GM19239 (cell line): ENCODE measurements around the gene GDPD3.

Source experiments
- DNase-seq: peaks from one replicate; pipeline ENCODE4 v3.0.0; 2011; ENCODE audit warnings: low spot score; ENCODE audit not compliant: insufficient read length
- FAIRE-seq: peaks from 2 replicates; lab custom pipeline; 2011; peaks lifted over from hg19 to GRCh38; lab: Jason Lieb, UNC

The GDPD3 gene

GRCh38 chr16:30083216-30084055 is 29.9 kb downstream of the GDPD3 start:
- DNase-seq (no peak), FAIRE-seq (no peak)

- no peak for DNase-seq
- no peak for FAIRE-seq
These were observed 30.7 kb downstream of the GDPD3 start for GRCh38 chr16:30082545-30083090.

GRCh38 chr16:30079480-30079879 is 33.9 kb downstream of the GDPD3 start:
- FAIRE-seq (no peak), DNase-seq (no peak)

- FAIRE-seq (no peak), DNase-seq (no peak)
These were observed 34.6 kb downstream of the GDPD3 start for GRCh38 chr16:30078744-30079143.

GRCh38 chr16:30077656-30078055 is 35.7 kb downstream of the GDPD3 start:
- no peak for DNase-seq
- no peak for FAIRE-seq

GRCh38 chr16:30076276-30076791 is 37.0 kb downstream of the GDPD3 start:
- DNase-seq (no peak), FAIRE-seq (no peak)

- FAIRE-seq (peak; percentile 33), DNase-seq (peak; percentile 98)
These were observed 37.6 kb downstream of the GDPD3 start, which contains the start of gene PPP4C for GRCh38 chr16:30075503-30076275. PPP4C (plus strand) TSS chr16:30075994; CDS start chr16:30076378, 384 bp downstream.

- FAIRE-seq: no peak
- no peak for DNase-seq
These were observed 42.8 kb downstream of the GDPD3 start for GRCh38 chr16:30070490-30070889.

GRCh38 chr16:30069611-30070462 is 43.5 kb downstream of the GDPD3 start:
- FAIRE-seq (no peak), DNase-seq (no peak)

GRCh38 chr16:30068750-30069610 is 44.4 kb downstream of the GDPD3 start:
- no peak for DNase-seq

GRCh38 chr16:30068333-30068732 is 45.0 kb downstream of the GDPD3 start:
- FAIRE-seq (no peak), DNase-seq (no peak)

More at GRCh38 chr16:30068750-30069610, 44.4 kb downstream of the GDPD3 start:
- FAIRE-seq: no peak

GRCh38 chr16:30067584-30067916 is 45.8 kb downstream of the GDPD3 start:
- no peak for FAIRE-seq
- DNase-seq: no peak

- no peak for FAIRE-seq
- no peak for DNase-seq
These were observed 46.4 kb downstream of the GDPD3 start for GRCh38 chr16:30066761-30067583.

- no peak for FAIRE-seq
These were observed 47.2 kb downstream of the GDPD3 start for GRCh38 chr16:30065943-30066760.

GRCh38 chr16:30065102-30065942 is 48.0 kb downstream of the GDPD3 start, which contains the start of gene ALDOA:
ALDOA (plus strand) TSS chr16:30065760; CDS start chr16:30066898, 1,138 bp downstream.
- FAIRE-seq: peak; percentile 78

More at GRCh38 chr16:30065943-30066760, 47.2 kb downstream of the GDPD3 start:
- DNase-seq: no peak

GRCh38 chr16:30064729-30065101 is 48.6 kb downstream of the GDPD3 start:
- FAIRE-seq: no peak
- DNase-seq: no peak

More at GRCh38 chr16:30065102-30065942, 48.0 kb downstream of the GDPD3 start, which contains the start of gene ALDOA:
- peak; percentile 84 for DNase-seq
